Mucosa of rectum (tissue), 2 donors: Measurements from ENCODE around the gene RBBP6.

Experiments
- H3K27ac ChIP-seq, 2 donors: one replicate each; pipeline ENCODE4 v1.7.0; 2013; ENCODE audit warnings: inconsistent platforms in 2 of 2, low read depth in 2 of 2, low read length in 2 of 2
- H3K27me3 ChIP-seq, 2 donors: one replicate each; pipeline ENCODE4 v1.7.0; 2013; ENCODE audit warnings: low read length in 2 of 2; ENCODE audit not compliant: control insufficient read depth in 2 of 2, insufficient read depth in 2 of 2
- H3K36me3 ChIP-seq, 2 donors: one replicate each; pipeline ENCODE4 v1.7.0; 2013; ENCODE audit warnings: low read length in 2 of 2; ENCODE audit not compliant: control insufficient read depth in 2 of 2, insufficient read depth in 2 of 2
- H3K4me1 ChIP-seq, 2 donors: one replicate each; pipeline ENCODE4 v1.7.0; 2013; ENCODE audit warnings: low read length in 2 of 2, mild to moderate bottlenecking in 1 of 2; ENCODE audit not compliant: control insufficient read depth in 2 of 2, insufficient read depth in 2 of 2
- H3K4me3 ChIP-seq, 2 donors: one replicate each; pipeline ENCODE4 v1.7.0; 2013; ENCODE audit warnings: low read length in 2 of 2
- H3K9ac ChIP-seq, 2 donors: one replicate each; pipeline ENCODE4 v1.7.0; 2013; ENCODE audit warnings: low read length in 2 of 2, low read depth in 1 of 2, mild to moderate bottlenecking in 1 of 2
- H3K9me3 ChIP-seq, 2 donors: one replicate each; pipeline ENCODE4 v1.7.0; 2013; ENCODE audit warnings: low read length in 2 of 2; ENCODE audit not compliant: control insufficient read depth in 2 of 2
- donor health status: healthy.
- donor health status: Normal muscosa, but diverticular disease.

RBBP6 gene

DNA sequence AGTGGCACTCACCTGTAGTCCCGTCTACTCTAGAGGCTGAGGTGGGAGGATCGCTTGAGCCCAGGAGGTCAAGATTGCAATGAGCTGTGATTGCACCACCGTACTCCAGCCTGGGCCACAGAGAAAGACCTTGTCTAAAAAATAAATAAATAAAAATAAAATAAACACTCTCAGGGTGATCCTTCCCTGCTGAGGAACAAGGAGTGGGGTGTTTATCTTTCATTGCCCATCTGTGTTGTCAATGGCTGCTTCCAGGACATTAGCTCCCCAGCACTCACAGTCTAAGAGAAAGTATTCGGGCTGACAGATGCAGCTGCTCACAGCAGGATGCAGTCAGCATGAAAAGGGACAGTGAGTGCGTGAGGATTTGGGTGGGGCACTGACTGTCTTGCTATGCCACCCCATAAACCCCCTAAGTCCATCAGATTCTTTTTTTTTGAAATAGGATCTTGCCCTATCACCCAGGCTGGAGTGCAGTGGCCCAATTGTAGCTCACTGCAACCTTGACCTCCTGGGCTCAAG lies 31.3 kb upstream of the RBBP6 start:
- Histone ChIP-seq H3K36me3 (no peaks in the 10 kb centered on the region), H3K9ac (no peak overlapping the region), H3K27ac (no peak overlapping the region), H3K9me3 (no peaks in the 10 kb centered on the region), H3K4me3 (no peak overlapping the region), H3K27me3 (no peaks in the 10 kb centered on the region), H3K4me1 (no peaks in the 10 kb centered on the region)

DNA sequence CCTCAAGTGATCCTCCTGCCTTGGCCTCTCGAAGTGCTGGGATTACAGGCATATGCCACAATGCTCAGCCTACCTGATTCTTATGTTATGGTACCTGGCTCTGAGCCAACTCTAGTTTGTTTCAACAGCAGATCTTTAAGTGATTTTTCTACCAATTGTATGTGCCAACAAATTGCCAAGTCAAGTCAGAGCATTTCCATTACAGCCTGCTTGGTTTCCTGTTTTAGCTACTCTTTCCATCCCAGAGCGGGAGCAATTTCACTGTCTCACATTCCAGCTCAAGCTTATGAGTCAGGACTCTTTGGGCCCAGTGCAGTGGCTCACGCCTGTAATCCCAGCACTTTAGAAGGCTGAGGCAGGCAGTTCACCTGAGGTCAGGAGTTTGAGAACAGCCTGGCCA lies 30.8 kb upstream of the RBBP6 start:
- no peak overlapping the region for H3K9ac ChIP-seq
- no peaks in the 10 kb centered on the region for H3K4me1 ChIP-seq

DNA sequence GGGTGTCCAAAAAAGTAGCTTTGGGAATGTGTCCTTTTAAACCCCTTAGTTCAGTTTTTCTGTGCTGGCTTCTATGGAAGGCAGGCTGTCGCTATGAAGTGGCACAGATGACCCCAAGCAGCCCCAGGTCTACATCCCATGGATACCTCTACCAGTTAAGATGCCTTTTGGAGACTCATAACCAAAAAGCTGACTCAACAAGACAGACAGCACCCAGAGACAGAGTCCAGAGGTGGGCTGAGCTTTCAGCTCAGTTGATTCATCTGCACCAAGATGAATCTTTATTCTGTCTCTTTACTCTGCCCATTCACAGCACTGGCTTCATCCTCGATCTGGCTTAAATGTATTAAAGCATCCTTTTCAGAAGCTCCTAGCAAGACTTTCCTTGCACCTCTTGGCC lies 29.8 kb upstream of the RBBP6 start:
- Histone ChIP-seq H3K27ac (no peak overlapping the region), H3K36me3 (no peaks in the 10 kb centered on the region), H3K27me3 (no peaks in the 10 kb centered on the region), H3K9me3 (no peaks in the 10 kb centered on the region), H3K4me3 (no peak overlapping the region), H3K9ac (no peak overlapping the region), H3K4me1 (no peaks in the 10 kb centered on the region)

More for the DNA sequence above, 30.8 kb upstream of the RBBP6 start:
- no peaks in the 10 kb centered on the region for H3K9me3 ChIP-seq
- H3K36me3 ChIP-seq, result no peaks in the 10 kb centered on the region
- H3K27me3 ChIP-seq, result no peaks in the 10 kb centered on the region
- H3K27ac ChIP-seq, result no peak overlapping the region
- no peak overlapping the region for H3K4me3 ChIP-seq

DNA sequence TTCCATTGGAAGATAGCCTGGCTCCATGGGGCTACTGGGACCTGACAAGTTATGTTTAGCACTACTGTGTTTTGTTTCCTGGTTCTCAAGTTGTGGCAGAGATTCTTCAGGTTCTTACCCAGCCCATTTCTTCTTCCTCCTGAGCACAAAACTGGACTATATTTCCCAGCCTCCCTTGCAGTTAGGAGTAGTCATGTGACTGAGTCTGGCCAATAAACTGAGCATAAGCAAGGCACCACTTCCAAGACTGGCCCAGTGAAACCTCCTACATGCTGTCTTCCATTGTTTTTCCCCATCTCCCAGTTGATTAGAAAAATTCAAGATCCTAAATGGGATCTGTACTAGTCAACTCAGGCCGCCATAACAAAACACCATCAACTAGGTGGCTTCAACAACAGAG lies 28.2 kb upstream of the RBBP6 start:
- no peaks in the 10 kb centered on the region for H3K36me3 ChIP-seq
- H3K27me3 ChIP-seq, result no peaks in the 10 kb centered on the region
- H3K4me1 ChIP-seq, result no peaks in the 10 kb centered on the region
- no peak overlapping the region for H3K4me3 ChIP-seq
- H3K9me3 ChIP-seq, result no peaks in the 10 kb centered on the region
- no peak overlapping the region for H3K27ac ChIP-seq
- no peak overlapping the region for H3K9ac ChIP-seq

DNA sequence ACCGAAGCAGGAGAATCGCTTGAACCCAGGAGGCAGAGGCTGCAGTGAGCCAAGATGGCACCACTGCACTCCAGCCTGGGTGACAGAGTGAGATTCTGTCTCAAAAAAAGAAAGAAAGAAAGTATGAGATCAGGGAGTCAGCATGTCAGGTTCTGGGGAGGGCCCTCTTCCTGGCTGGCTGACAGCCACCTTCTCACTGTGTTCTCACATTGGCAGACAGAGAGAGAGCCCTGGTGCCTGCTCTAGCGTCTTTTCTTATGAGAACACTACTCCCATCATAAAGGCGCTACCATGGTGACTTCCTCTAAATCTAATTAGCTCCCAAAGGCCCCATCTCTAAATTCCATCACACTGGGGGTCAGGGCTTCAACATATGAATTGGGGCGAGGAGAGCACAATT lies 27.6 kb upstream of the RBBP6 start:
- no peaks in the 10 kb centered on the region for H3K27me3 ChIP-seq
- no peak overlapping the region for H3K4me3 ChIP-seq
- H3K4me1 ChIP-seq, result no peaks in the 10 kb centered on the region
- H3K9me3 ChIP-seq, result no peaks in the 10 kb centered on the region
- H3K36me3 ChIP-seq, result no peaks in the 10 kb centered on the region
- no peak overlapping the region for H3K27ac ChIP-seq
- H3K9ac ChIP-seq, result no peak overlapping the region

DNA sequence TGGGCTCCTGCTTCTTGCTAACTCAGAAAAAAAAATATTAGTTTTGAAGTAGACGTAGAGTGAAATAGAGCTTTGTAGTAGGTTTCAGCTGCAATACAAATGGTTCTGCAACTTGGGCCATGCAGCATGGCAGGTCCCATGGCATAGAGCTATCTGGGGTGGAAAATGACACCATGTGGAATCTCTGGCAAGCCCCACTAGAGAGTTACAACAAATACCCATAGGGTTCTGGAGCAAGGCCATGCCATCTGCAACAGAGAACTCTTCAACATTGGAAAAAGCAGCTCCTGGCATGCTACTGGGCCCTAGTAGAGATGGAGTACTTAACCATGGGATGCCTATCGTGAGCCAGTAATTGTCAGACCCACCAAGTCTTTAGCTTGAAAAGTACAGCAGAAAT lies 25.3 kb upstream of the RBBP6 start:
- Histone ChIP-seq H3K9me3 (no peaks in the 10 kb centered on the region), H3K4me3 (no peak overlapping the region), H3K27ac (no peak overlapping the region), H3K27me3 (no peaks in the 10 kb centered on the region), H3K9ac (no peak overlapping the region), H3K36me3 (no peaks in the 10 kb centered on the region), H3K4me1 (no peaks in the 10 kb centered on the region)

DNA sequence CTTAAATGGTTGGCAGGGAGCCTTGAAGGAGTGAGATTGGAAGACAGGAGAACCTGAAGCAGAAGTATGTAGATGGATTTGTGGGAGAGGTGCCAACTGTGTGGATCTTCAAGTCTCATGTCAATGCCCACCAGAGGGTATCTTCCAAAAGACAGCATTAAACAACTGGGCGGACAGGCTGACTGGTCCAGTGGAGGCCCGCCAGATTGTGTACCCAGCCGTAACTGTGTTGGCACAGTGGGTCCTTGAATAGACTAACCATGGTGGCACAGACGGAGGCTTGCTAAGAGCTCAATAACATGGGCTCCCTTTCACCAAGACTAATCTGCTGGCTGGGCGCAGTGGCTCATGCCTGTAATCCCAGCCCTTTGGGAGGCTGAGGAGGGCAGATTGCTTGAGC lies 24.2 kb upstream of the RBBP6 start:
- Histone ChIP-seq H3K9me3 (no peaks in the 10 kb centered on the region), H3K27me3 (no peaks in the 10 kb centered on the region), H3K36me3 (no peaks in the 10 kb centered on the region), H3K9ac (no peak overlapping the region), H3K4me3 (no peak overlapping the region), H3K27ac (no peak overlapping the region), H3K4me1 (no peaks in the 10 kb centered on the region)

DNA sequence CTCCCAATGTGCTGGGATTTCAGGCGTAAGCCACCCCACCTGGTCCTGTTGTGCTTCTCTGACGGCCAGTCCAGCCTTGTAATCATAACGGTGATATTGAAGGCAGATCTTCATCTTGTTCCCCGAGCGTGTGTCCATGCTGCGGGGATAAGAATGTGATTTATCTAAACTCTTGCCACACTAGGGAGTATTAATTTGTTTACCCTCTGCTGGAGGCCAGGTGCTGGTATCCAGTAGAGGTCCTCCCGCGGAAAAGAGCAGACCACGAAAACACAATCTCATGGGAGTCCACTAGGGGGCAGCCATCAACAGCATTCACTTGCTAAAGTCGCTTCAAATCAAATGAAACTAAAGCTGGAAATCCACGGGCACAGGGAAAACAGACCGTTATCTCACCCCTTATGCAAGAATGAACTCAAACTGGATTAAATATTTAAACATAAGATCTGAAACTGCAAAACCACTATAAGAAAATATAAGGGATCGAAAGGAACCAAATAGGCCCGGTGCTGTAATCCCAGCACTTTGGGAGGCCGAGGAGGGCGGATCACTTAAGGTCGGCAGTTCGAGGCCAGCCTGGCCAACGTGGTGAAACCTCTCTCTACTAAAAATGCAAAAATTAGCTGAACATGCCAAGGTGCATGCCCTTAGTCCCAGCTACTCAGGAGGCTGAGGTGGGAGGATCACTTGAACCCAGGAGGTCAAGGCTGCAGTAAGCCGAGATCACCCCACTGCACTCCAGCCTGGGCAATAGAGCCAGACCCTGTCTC lies 22.3 kb upstream of the RBBP6 start:
- Histone ChIP-seq H3K27me3 (no peaks in the 10 kb centered on the region), H3K9ac (no peak overlapping the region), H3K27ac (no peak overlapping the region)

DNA sequence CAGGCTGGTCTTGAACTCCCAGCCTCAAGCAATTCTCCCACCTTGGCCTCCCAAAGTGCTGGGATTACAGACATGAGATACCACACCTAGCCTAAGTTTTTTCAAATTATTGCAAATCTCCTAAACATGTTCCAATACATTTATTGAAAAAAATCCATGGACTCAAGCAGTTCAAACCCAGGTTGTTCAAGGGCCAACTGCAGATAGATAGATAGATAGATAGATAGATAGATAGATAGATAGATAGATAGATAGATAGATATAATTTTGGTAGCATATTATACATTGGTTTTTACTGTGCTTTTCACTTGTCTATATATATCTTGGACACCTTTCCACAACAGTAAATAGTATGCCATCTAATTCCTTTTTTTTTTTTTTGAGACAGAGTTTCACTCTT lies 20.9 kb upstream of the RBBP6 start:
- H3K36me3 ChIP-seq, result no peaks in the 10 kb centered on the region
- H3K9ac ChIP-seq, result no peak overlapping the region
- no peaks in the 10 kb centered on the region for H3K4me1 ChIP-seq
- no peak overlapping the region for H3K27ac ChIP-seq
- no peaks in the 10 kb centered on the region for H3K9me3 ChIP-seq
- no peak overlapping the region for H3K4me3 ChIP-seq
- no peaks in the 10 kb centered on the region for H3K27me3 ChIP-seq

More for the DNA sequence above, 22.3 kb upstream of the RBBP6 start:
- no peaks in the 10 kb centered on the region for H3K4me1 ChIP-seq
- H3K9me3 ChIP-seq, result no peaks in the 10 kb centered on the region
- peak overlapping the region in 1 of 2 donors; percentile 29 for H3K4me3 ChIP-seq
- H3K36me3 ChIP-seq, result no peaks in the 10 kb centered on the region

DNA sequence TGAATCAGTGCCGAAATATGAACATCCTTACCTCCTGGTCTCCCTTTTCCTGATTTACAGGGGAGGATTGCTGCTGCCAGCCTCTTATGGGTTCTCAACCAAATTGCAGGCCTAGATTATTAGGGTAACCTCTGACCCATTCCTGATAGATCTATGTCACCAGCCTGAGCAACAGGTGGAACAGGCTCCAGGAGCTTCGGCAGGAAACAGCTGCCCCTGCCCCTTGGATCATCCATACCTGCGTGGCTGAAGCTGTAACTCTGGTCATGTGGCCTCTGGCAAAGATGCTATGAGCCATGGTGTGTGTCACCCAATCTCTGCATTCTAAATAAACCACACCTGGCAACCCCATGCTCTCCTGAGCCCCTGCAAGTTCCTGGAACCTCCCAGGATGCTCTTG lies 18.4 kb upstream of the RBBP6 start:
- H3K4me1 ChIP-seq, result no peaks in the 10 kb centered on the region
- no peaks in the 10 kb centered on the region for H3K9me3 ChIP-seq
- H3K9ac ChIP-seq, result no peak overlapping the region
- no peak overlapping the region for H3K4me3 ChIP-seq
- no peaks in the 10 kb centered on the region for H3K36me3 ChIP-seq
- no peaks in the 10 kb centered on the region for H3K27me3 ChIP-seq
- no peak overlapping the region for H3K27ac ChIP-seq
